A549 (cell line): ENCODE results near the gene NME3. TPM values are rescaled to one million over a fixed set of nuclear protein-coding genes. Genes with fewer than 3 reads are reported as not detected.

ENCODE experiments used
- ATAC-seq, 2 experiments: fragments of 200-7000 bp in 1 of 2; fragments of >200 bp in 1 of 2; cut with Nextera tagmentation in 1 of 2; cut with Tn5 transposase in 1 of 2; 3 replicates each; pipeline versions ENCODE4 v1.8.0 to v1.9.1; 2018 to 2020; ENCODE audit warnings: mild to moderate bottlenecking in 1 of 2, moderate library complexity in 1 of 2
- CTCF ChIA-PET: fragments of 300-600 bp; sonication (Branson Sonifier 250); formaldehyde crosslinking; extraction: SDS; loops from one replicate; lab custom pipeline; 2021; ENCODE audit warnings: antibody characterized with exemption, inconsistent platforms; lab: Yijun Ruan, JAX
- POLR2A ChIA-PET: fragments of 350-600 bp; formaldehyde crosslinking; extraction: SDS; loops from one replicate; lab custom pipeline; 2021; ENCODE audit warnings: antibody characterized with exemption, inconsistent platforms; lab: Yijun Ruan, JAX
- DNase-seq, 2 experiments: peaks; one replicate each; pipeline versions ENCODE4 v3.0.0 to v3.0.0-alpha.2; 2011 to 2016; ENCODE audit warnings: low read depth in 1 of 2, low spot score in 1 of 2
- FAIRE-seq: peaks from 2 replicates; lab custom pipeline; 2011; peaks lifted over from hg19 to GRCh38; lab: Jason Lieb, UNC
- H3K27ac ChIP-seq, 2 experiments: fragments of >200 bp; sonication (Bioruptor Twin); formaldehyde crosslinking; 3 replicates each; pipeline ENCODE4 v1.5.1; 2016 to 2017
- H3K4me1 ChIP-seq: fragments of >200 bp; sonication (Bioruptor Twin); formaldehyde crosslinking; 3 replicates; pipeline ENCODE4 v1.6.1; 2016
- H3K4me2 ChIP-seq: fragments of >200 bp; sonication (Bioruptor Twin); formaldehyde crosslinking; 3 replicates; pipeline ENCODE4 v1.6.1; 2016
- H3K4me3 ChIP-seq: fragments of >200 bp; sonication (Bioruptor Twin); formaldehyde crosslinking; 3 replicates; pipeline ENCODE4 v1.5.1; 2016
- H3K9me3 ChIP-seq: fragments of >200 bp; sonication (Bioruptor Twin); formaldehyde crosslinking; 3 replicates; pipeline ENCODE4 v1.6.1; 2016
- ATOH8 ChIP-seq: fragments of 250-450 bp; sonication (Bioruptor Pico); IDR thresholded peaks from 2 replicates; pipeline ENCODE4 v1.5.0; 2020; ENCODE audit warnings: low read depth, mild to moderate bottlenecking, moderate library complexity
- CBX2 ChIP-seq: fragments of 200-600 bp; sonication (generic); IDR thresholded peaks from 2 replicates; pipeline ENCODE4 v1.6.1; 2016; ENCODE audit warnings: low read depth, mild to moderate bottlenecking, borderline replicate concordance
- CHD4 ChIP-seq: fragments of 200-600 bp; sonication (generic); IDR thresholded peaks from 2 replicates; pipeline ENCODE4 v1.6.1; 2016; ENCODE audit warnings: antibody characterized with exemption, mild to moderate bottlenecking, borderline replicate concordance
- EHMT2 ChIP-seq: fragments of 200-600 bp; sonication (generic); IDR thresholded peaks from 2 replicates; pipeline ENCODE4 v1.6.1; 2016; ENCODE audit warnings: antibody characterized with exemption, low read depth, mild to moderate bottlenecking, moderate library complexity
- EP300 ChIP-seq, 2 experiments: fragments of >200 bp; sonication (Bioruptor Twin); formaldehyde crosslinking; IDR thresholded peaks; 2 replicates in 1 of 2; 3 replicates in 1 of 2; pipeline ENCODE4 v1.6.1; 2016 to 2017
- FOXS1 ChIP-seq: fragments of 250-450 bp; sonication (Bioruptor Pico); IDR thresholded peaks from 2 replicates; pipeline ENCODE4 v1.5.0; 2020; ENCODE audit warnings: mild to moderate bottlenecking, moderate library complexity
- GATA3 ChIP-seq: IDR thresholded peaks from 2 replicates; pipeline ENCODE4 v1.6.1; 2012; ENCODE audit warnings: borderline replicate concordance
- HES2 ChIP-seq: fragments of >200 bp; sonication (Bioruptor Twin); formaldehyde crosslinking; IDR thresholded peaks from 2 replicates; pipeline ENCODE4 v1.6.1; 2016
- HOXA7 ChIP-seq: fragments of 250-450 bp; sonication (Bioruptor Pico); IDR thresholded peaks from 2 replicates; pipeline ENCODE4 v1.5.0; 2020; ENCODE audit warnings: mild to moderate bottlenecking, moderate library complexity
- KDM1A ChIP-seq: fragments of 200-600 bp; sonication (generic); IDR thresholded peaks from 2 replicates; pipeline ENCODE4 v1.6.1; 2016; ENCODE audit warnings: low read depth, mild to moderate bottlenecking
- MAX ChIP-seq: IDR thresholded peaks from 2 replicates; pipeline ENCODE4 v1.6.1; 2012
- MYC ChIP-seq: IDR thresholded peaks from 2 replicates; pipeline ENCODE4 v1.6.1; 2012; ENCODE audit warnings: mild to moderate bottlenecking, inconsistent platforms, low read length, improper control_type of control experiment, borderline replicate concordance
- PHF8 ChIP-seq: fragments of 200-600 bp; sonication (generic); IDR thresholded peaks from 2 replicates; pipeline ENCODE4 v1.6.1; 2016; ENCODE audit warnings: low read depth, mild to moderate bottlenecking, antibody characterized with exemption, moderate library complexity, borderline replicate concordance
- RARB ChIP-seq: fragments of 250-450 bp; sonication (Bioruptor Pico); IDR thresholded peaks from 2 replicates; pipeline ENCODE4 v1.8.0; 2021; ENCODE audit warnings: mild to moderate bottlenecking, moderate library complexity
- REST ChIP-seq: fragments of 200-600 bp; sonication (generic); IDR thresholded peaks from 2 replicates; pipeline ENCODE4 v1.6.1; 2016; ENCODE audit warnings: antibody characterized with exemption, mild to moderate bottlenecking, moderate library complexity
- RFX5 ChIP-seq: fragments of 450-650 bp; IDR thresholded peaks from 2 replicates; pipeline ENCODE4 v1.7.1; 2014; ENCODE audit warnings: antibody characterized with exemption, mild to moderate bottlenecking, moderate library complexity
- RNF2 ChIP-seq: fragments of 200-600 bp; sonication (generic); IDR thresholded peaks from 2 replicates; pipeline ENCODE4 v1.6.1; 2016; ENCODE audit warnings: low read depth, mild to moderate bottlenecking, antibody characterized with exemption, moderate library complexity, borderline replicate concordance
- TFCP2L1 ChIP-seq: fragments of 250-450 bp; sonication (Bioruptor Pico); IDR thresholded peaks from 2 replicates; pipeline ENCODE4 v1.5.0; 2021; ENCODE audit warnings: mild to moderate bottlenecking
- TP53 ChIP-seq: fragments of 250-450 bp; sonication (Bioruptor Pico); IDR thresholded peaks from 2 replicates; pipeline ENCODE4 v1.5.0; 2021; ENCODE audit warnings: mild to moderate bottlenecking, moderate library complexity
- USF2 ChIP-seq: fragments of 450-650 bp; IDR thresholded peaks from 2 replicates; pipeline ENCODE4 v1.6.1; 2014; ENCODE audit warnings: antibody characterized with exemption
- ZFP36 ChIP-seq: fragments of 450-650 bp; IDR thresholded peaks from 2 replicates; pipeline ENCODE4 v1.6.1; 2014; ENCODE audit warnings: borderline replicate concordance; ENCODE audit not compliant: partially characterized antibody
- ZNF302 ChIP-seq: fragments of 250-450 bp; sonication (Bioruptor Pico); IDR thresholded peaks from 2 replicates; pipeline ENCODE4 v1.9.0; 2021; ENCODE audit warnings: inconsistent platforms, mild to moderate bottlenecking, moderate library complexity
- ZSCAN20 ChIP-seq: fragments of 250-450 bp; sonication (Bioruptor Pico); IDR thresholded peaks from 2 replicates; pipeline ENCODE4 v1.8.0; 2022; ENCODE audit warnings: mild to moderate bottlenecking, moderate library complexity
- WGBS: methylation state at CpG from one replicate; pipeline ENCODE4 v1.1.6; 2017; ENCODE audit errors: missing lambda C conversion rate; 5-methylcytosine and 5-hydroxymethylcytosine counted together
- polyA plus RNA-seq, 4 experiments: library from polyadenylated mRNA; depleted of rRNA in 3 of 4; stranded (reverse); fragments of >200 nt; fragmentation: RNase III in 1 of 4; extraction: RNeasy Plus Mini Kit Qiagen cat#74134 plus additional on column Dnase treatment in 1 of 4; gene quantifications; 2 replicates in 3 of 4; 3 replicates in 1 of 4; pipeline ENCODE4 v1.2.3, GENCODE V29; 2011 to 2017
- TF ChIP-seq, protein P1 (sequence below): IDR thresholded peaks from 2 replicates; pipeline ENCODE4 v1.6.1; 2012; ENCODE audit warnings: low read depth, borderline replicate concordance
- TF ChIP-seq, protein P2 (sequence below): fragments of >200 bp; sonication (Bioruptor Twin); formaldehyde crosslinking; IDR thresholded peaks from 3 replicates; pipeline ENCODE4 v1.5.1; 2016

The NME3 gene
- polyA plus RNA-seq, 2 of the 4 experiments (the other 2 are of a cell fraction): 15.2 to 49.9 TPM

DNA sequence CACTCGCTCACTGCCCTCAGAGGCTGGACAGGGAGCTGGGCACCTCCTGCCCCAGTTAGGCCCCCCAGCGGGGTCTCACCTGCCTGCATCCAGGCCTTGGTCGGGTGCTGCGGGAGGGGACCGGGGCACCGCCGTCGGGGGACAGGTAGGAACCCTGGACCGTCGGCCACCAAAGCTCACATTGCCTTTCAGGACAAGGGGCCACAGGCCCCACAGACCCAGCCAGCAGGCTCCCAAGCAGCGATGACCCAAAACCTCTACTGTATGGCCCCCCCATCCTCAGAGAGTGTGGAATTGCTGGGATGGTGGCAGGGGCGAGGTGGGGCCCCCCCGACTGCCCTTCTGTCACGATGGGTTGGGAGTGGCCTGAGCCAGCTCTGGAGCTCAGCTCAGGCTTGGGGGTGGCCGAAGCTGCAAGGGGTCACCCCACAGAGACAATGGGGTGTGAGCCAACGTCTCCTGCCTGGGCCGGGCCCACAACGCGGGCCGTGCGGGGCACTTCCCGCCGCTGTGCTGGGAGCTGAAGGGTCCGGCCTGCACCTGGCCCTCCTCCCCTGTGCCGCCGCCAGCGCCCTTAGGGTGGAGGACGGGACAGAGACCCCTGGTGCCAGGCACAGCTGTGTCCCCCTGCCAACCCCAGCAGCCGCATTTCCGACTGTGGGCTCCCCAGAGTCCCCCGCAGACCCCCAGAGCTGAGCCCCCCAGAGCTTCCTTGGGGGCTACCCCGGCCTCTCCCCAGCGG is 21.7 kb upstream of the NME3 start:
- POLR2A ChIA-PET: interaction anchor here (1.8 kb wide), 1 partner anchor 11 kb away, joined by 9 read pairs; the partner anchor contains the start of genes NUBP2 and SPSB3
- Histone ChIP-seq H3K27ac (no peak overlapping the region), H3K4me3 (no peak overlapping the region), H3K4me2 (no peak overlapping the region), H3K9me3 (peaks cover 4% of the 10 kb centered on the region; the same call in 1 of the 3 replicates), H3K4me1 (peaks cover 5% of the 10 kb centered on the region; the same call in 1 of the 3 replicates)
- WGBS: 79% methylated on average over 7 of the region's 33 CpGs
- DNase-seq (no peak), ATAC-seq (no peak), FAIRE-seq (no peak)
- CTCF ChIA-PET: interaction anchor here (0.7 to 1.6 kb wide), 5 partner anchors 10 to 137 kb away, joined by 3 to 7 read pairs (median 4); partner anchors contain the start of genes MRPS34 and NUBP2
- TF ChIP-seq EHMT2 (no peak), TFCP2L1 (CRISPR knock-in tag) (no peak), PHF8 (no peak), ZFP36 (no peak), TP53 (CRISPR knock-in tag) (no peak), GATA3 (no peak), FOXS1 (CRISPR knock-in tag) (no peak), HES2 (no peak), RFX5 (no peak), MAX (no peak), CHD4 (no peak), RNF2 (no peak), RARB (CRISPR knock-in tag) (no peak), MYC (no peak), ZNF302 (no peak)
- TF ChIP-seq, protein P1, sequence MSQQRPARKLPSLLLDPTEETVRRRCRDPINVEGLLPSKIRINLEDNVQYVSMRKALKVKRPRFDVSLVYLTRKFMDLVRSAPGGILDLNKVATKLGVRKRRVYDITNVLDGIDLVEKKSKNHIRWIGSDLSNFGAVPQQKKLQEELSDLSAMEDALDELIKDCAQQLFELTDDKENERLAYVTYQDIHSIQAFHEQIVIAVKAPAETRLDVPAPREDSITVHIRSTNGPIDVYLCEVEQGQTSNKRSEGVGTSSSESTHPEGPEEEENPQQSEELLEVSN: no peak
- TF ChIP-seq, protein P2, sequence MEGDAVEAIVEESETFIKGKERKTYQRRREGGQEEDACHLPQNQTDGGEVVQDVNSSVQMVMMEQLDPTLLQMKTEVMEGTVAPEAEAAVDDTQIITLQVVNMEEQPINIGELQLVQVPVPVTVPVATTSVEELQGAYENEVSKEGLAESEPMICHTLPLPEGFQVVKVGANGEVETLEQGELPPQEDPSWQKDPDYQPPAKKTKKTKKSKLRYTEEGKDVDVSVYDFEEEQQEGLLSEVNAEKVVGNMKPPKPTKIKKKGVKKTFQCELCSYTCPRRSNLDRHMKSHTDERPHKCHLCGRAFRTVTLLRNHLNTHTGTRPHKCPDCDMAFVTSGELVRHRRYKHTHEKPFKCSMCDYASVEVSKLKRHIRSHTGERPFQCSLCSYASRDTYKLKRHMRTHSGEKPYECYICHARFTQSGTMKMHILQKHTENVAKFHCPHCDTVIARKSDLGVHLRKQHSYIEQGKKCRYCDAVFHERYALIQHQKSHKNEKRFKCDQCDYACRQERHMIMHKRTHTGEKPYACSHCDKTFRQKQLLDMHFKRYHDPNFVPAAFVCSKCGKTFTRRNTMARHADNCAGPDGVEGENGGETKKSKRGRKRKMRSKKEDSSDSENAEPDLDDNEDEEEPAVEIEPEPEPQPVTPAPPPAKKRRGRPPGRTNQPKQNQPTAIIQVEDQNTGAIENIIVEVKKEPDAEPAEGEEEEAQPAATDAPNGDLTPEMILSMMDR: no peak

GRCh38 chr16:1791943-1792812 is 20.8 kb upstream of the NME3 start:
- H3K4me1 ChIP-seq: peaks cover 5% of the 10 kb centered on the region; the same call in 1 of the 3 replicates
- CTCF ChIA-PET: interaction anchor here (1.2 to 1.6 kb wide), 2 partner anchors 9 to 19 kb away, joined by 4 to 6 read pairs; partner anchors contain the start of genes MRPS34 and NUBP2
- H3K27ac ChIP-seq: no peak overlapping the region
- WGBS: 93% methylated on average over 15 of the region's 59 CpGs
- DNase-seq (no peak), FAIRE-seq (no peak), ATAC-seq (peak in 1 of 2 experiments; percentile 11; a peak in 2 of 6 replicates)
- H3K4me2 ChIP-seq: no peak overlapping the region
- H3K9me3 ChIP-seq: no peaks in the 10 kb centered on the region
- POLR2A ChIA-PET: interaction anchor here (1.9 kb wide), 1 partner anchor 10 kb away, joined by 11 read pairs; the partner anchor contains the start of genes NUBP2 and SPSB3
- H3K4me3 ChIP-seq: no peak overlapping the region
- TF ChIP-seq EP300 (IDR thresholded peaks at IDR 0.05) (no peak), KDM1A (no peak), MYC (no peak), USF2 (no peak), HOXA7 (CRISPR knock-in tag) (no peak), ZSCAN20 (no peak), ATOH8 (CRISPR knock-in tag) (no peak), REST (no peak), CBX2 (no peak), RNF2 (no peak), ZNF302 (no peak)
